Measurements from ENCODE around the gene CCDC57.
"Not testable (repeated sequence)": the region's sequence is repeated elsewhere in the genome, so short reads cannot be mapped to it uniquely, and the experiment has no call there.

CCDC57 gene

GRCh38 chr17:82255402-82255972 is 42.8 kb upstream of the CCDC57 start:
- DNase-seq (ENCODE audit: low read depth): no peak
- H3K4me3 ChIP-seq (ENCODE audit: control insufficient read depth, low read depth, low read length): no peak overlapping the region
- TF ChIP-seq CTCF (conservative IDR thresholded peaks at IDR 0.05; ENCODE audit: control insufficient read depth, insufficient read depth, low read depth, low read length): no peak

GRCh38 chr17:82254746-82255145 is 42.1 kb upstream of the CCDC57 start:
- DNase-seq (ENCODE audit: low read depth); H3K4me3 ChIP-seq (ENCODE audit: control insufficient read depth, low read depth, low read length): not testable (repeated sequence)

GRCh38 chr17:82254096-82254495 is 41.5 kb upstream of the CCDC57 start:
- H3K4me3 ChIP-seq (ENCODE audit: control insufficient read depth, low read depth, low read length); DNase-seq (ENCODE audit: low read depth): not testable (repeated sequence)

- no peak overlapping the region for H3K4me3 ChIP-seq (ENCODE audit: control insufficient read depth, low read depth, low read length)
- DNase-seq (ENCODE audit: low read depth): no peak
- TF ChIP-seq CTCF (conservative IDR thresholded peaks at IDR 0.05; ENCODE audit: control insufficient read depth, insufficient read depth, low read depth, low read length): no peak
These were observed 40.5 kb upstream of the CCDC57 start for GRCh38 chr17:82253179-82253544.

- H3K4me3 ChIP-seq (ENCODE audit: control insufficient read depth, low read depth, low read length): no peak overlapping the region
- no peak for TF ChIP-seq CTCF (conservative IDR thresholded peaks at IDR 0.05; ENCODE audit: control insufficient read depth, insufficient read depth, low read depth, low read length)
- no peak for DNase-seq (ENCODE audit: low read depth)
These were observed 40.0 kb upstream of the CCDC57 start for GRCh38 chr17:82252511-82253178.

- no peak for DNase-seq (ENCODE audit: low read depth)
- H3K4me3 ChIP-seq (ENCODE audit: control insufficient read depth, low read depth, low read length): no peak overlapping the region
- TF ChIP-seq CTCF (conservative IDR thresholded peaks at IDR 0.05; ENCODE audit: control insufficient read depth, insufficient read depth, low read depth, low read length): no peak
These were observed 38.3 kb upstream of the CCDC57 start for GRCh38 chr17:82250868-82251500.

GRCh38 chr17:82249896-82250581 is 37.4 kb upstream of the CCDC57 start:
- no peak for DNase-seq (ENCODE audit: low read depth)
- no peak for TF ChIP-seq CTCF (conservative IDR thresholded peaks at IDR 0.05; ENCODE audit: control insufficient read depth, insufficient read depth, low read depth, low read length)
- H3K4me3 ChIP-seq (ENCODE audit: control insufficient read depth, low read depth, low read length): no peak overlapping the region

All from fibroblast of mammary gland (primary cell).